ENCODE measurements around the gene TMIGD2.

Gene TMIGD2

GRCh38 chr19:4343370-4344307 lies 41.5 kb upstream of the TMIGD2 start, which contains the start of gene MPND:
Gene MPND (plus strand): TSS chr19:4343562. CDS start chr19:4343594, 32 bp downstream.
- H3K4me3 ChIP-seq (ENCODE audit: low read depth, low read length), result peak within 1 kb of the TSS; percentile 75
- no peak for TF ChIP-seq CTCF (IDR thresholded peaks at IDR 0.05; ENCODE audit: low read depth, low read length)

- peak overlapping the region; percentile 75 for H3K4me3 ChIP-seq (ENCODE audit: low read depth, low read length)
- no peak for TF ChIP-seq CTCF (IDR thresholded peaks at IDR 0.05; ENCODE audit: low read depth, low read length)
Measured at GRCh38 chr19:4342615-4343369, 40.6 kb upstream of the TMIGD2 start.

GRCh38 chr19:4342314-4342614 lies 40.1 kb upstream of the TMIGD2 start:
- no peak for TF ChIP-seq CTCF (IDR thresholded peaks at IDR 0.05; ENCODE audit: low read depth, low read length)
- peak overlapping the region; percentile 69 for H3K4me3 ChIP-seq (ENCODE audit: low read depth, low read length)

GRCh38 chr19:4338441-4339355 lies 36.5 kb upstream of the TMIGD2 start, which contains the start of gene STAP2:
Gene STAP2 (minus strand): TSS chr19:4338827. CDS start chr19:4338753, 74 bp downstream.
- TF ChIP-seq CTCF (IDR thresholded peaks at IDR 0.05; ENCODE audit: low read depth, low read length), result no peak
- peak within 1 kb of the TSS; percentile 35 for H3K4me3 ChIP-seq (ENCODE audit: low read depth, low read length)

GRCh38 chr19:4337906-4338440 lies 35.8 kb upstream of the TMIGD2 start:
- H3K4me3 ChIP-seq (ENCODE audit: low read depth, low read length), result peak overlapping the region; percentile 35
- TF ChIP-seq CTCF (IDR thresholded peaks at IDR 0.05; ENCODE audit: low read depth, low read length), result no peak

- TF ChIP-seq CTCF (IDR thresholded peaks at IDR 0.05; ENCODE audit: low read depth, low read length), result no peak
- no peak overlapping the region for H3K4me3 ChIP-seq (ENCODE audit: low read depth, low read length)
Measured at GRCh38 chr19:4334929-4335570, 32.9 kb upstream of the TMIGD2 start.

All from WI38 (cell line).